Natural killer cell (primary cell): ENCODE results near the gene PLPPR3. TPM values are rescaled to one million over a fixed set of nuclear protein-coding genes. Genes with fewer than 3 reads are reported as not detected.

Experiments used
- ATAC-seq, 3 donors: fragments of 150-1000 bp in 2 of 3; fragments of 200-7000 bp in 1 of 3; cut with Tn5 transposase; 1 replicate in 1 of 3; 2 replicates in 2 of 3; pipeline ENCODE4 v1.10.0; 2021; ENCODE audit warnings: mild to moderate bottlenecking in 2 of 3, moderate library complexity in 2 of 3
- DNase-seq, 2 donors: peaks; one replicate each; pipeline versions ENCODE4 v3.0.0 to v3.0.0-alpha.2; 2013 to 2021; ENCODE audit warnings: mixed read lengths in 1 of 2
- H3K27ac ChIP-seq: one replicate; pipeline ENCODE4 v1.5.1; 2013; ENCODE audit warnings: mild to moderate bottlenecking, low read length
- H3K27me3 ChIP-seq: one replicate; pipeline ENCODE4 v1.6.1; 2013; ENCODE audit warnings: low read length; ENCODE audit not compliant: control insufficient read depth, insufficient read depth
- H3K36me3 ChIP-seq: one replicate; pipeline ENCODE4 v1.6.1; 2013; ENCODE audit warnings: low read length; ENCODE audit not compliant: control insufficient read depth, insufficient read depth
- H3K4me1 ChIP-seq: one replicate; pipeline ENCODE4 v1.6.1; 2013; ENCODE audit warnings: low read length; ENCODE audit not compliant: control insufficient read depth, insufficient read depth
- H3K4me3 ChIP-seq: one replicate; pipeline ENCODE4 v1.5.1; 2013; ENCODE audit warnings: low read length
- H3K9me3 ChIP-seq: one replicate; pipeline ENCODE4 v1.6.1; 2013; ENCODE audit warnings: low read length; ENCODE audit not compliant: control insufficient read depth, insufficient read depth
- H3K27ac Mint-ChIP-seq, 2 donors: one replicate each; pipeline ENCODE4 v1.8.0; 2022; ENCODE audit warnings: mild to moderate bottlenecking in 2 of 2, mixed read lengths in 2 of 2, moderate library complexity in 1 of 2
- H3K27me3 Mint-ChIP-seq, 2 donors: one replicate each; pipeline ENCODE4 v1.8.0; 2022; ENCODE audit warnings: low read depth in 2 of 2, mixed read lengths in 2 of 2
- H3K36me3 Mint-ChIP-seq: one replicate; pipeline ENCODE4 v1.8.0; 2022; ENCODE audit warnings: mixed read lengths
- H3K4me1 Mint-ChIP-seq, 2 donors: one replicate each; pipeline ENCODE4 v1.8.0; 2022; ENCODE audit warnings: mixed read lengths in 2 of 2
- H3K4me3 Mint-ChIP-seq: one replicate; pipeline ENCODE4 v1.8.0; 2022; ENCODE audit warnings: mild to moderate bottlenecking, moderate library complexity, mixed read lengths
- H3K9me3 Mint-ChIP-seq, 2 donors: one replicate each; pipeline ENCODE4 v1.8.0; 2022; ENCODE audit warnings: mixed read lengths in 2 of 2
- WGBS: methylation state at CpG from one replicate; pipeline ENCODE4 v1.1.7; 2013; ENCODE audit warnings: missing lambda C conversion rate; ENCODE audit not compliant: insufficient coverage; 5-methylcytosine and 5-hydroxymethylcytosine counted together
- intact Hi-C: fragments of 100-400 bp; cut with micrococcal nuclease; formaldehyde crosslinking; loops from one replicate; pipeline ENCODE4 v1.14.2; 2022
- total RNA-seq, 4 donors: library from RNA; stranded (reverse); fragments of 120-200 nt in 1 of 4; gene quantifications; one replicate each; pipeline versions ENCODE4 v1.2.3 to v1.2.4, GENCODE V29; 2013 to 2022
- TF ChIP-seq, protein P1 (sequence below): fragments of 200-600 bp; IDR thresholded peaks from one replicate; pipeline ENCODE4 v1.8.0; 2022; ENCODE audit warnings: antibody characterized with exemption

Gene PLPPR3
- total RNA-seq, 3 donors from 2014 or later (not counting 1 experiment from before 2014, with no cell fraction given): not detected

DNA sequence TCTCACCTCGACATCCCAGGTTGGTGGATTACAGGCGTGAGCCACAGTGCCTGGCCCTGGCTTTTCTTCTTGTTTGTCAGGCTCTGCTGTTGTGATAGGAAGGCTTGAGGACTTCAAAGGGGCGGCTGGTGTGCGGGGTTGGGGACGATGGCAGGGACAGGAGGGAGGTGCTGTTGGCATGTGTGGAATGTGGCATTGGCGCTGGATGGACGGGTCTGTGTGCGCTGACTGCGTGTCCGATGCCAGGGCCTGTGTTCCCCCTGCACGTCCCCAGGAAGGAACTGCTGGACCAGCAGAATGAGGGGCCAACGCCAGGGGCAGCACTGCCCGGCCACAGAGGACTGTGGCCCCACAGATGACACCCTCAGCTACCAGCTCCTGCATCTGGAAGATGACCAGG, 37.2 kb downstream of the PLPPR3 start:
- H3K36me3 Mint-ChIP-seq: no peaks in the 10 kb centered on the region
- TF ChIP-seq, protein P1, sequence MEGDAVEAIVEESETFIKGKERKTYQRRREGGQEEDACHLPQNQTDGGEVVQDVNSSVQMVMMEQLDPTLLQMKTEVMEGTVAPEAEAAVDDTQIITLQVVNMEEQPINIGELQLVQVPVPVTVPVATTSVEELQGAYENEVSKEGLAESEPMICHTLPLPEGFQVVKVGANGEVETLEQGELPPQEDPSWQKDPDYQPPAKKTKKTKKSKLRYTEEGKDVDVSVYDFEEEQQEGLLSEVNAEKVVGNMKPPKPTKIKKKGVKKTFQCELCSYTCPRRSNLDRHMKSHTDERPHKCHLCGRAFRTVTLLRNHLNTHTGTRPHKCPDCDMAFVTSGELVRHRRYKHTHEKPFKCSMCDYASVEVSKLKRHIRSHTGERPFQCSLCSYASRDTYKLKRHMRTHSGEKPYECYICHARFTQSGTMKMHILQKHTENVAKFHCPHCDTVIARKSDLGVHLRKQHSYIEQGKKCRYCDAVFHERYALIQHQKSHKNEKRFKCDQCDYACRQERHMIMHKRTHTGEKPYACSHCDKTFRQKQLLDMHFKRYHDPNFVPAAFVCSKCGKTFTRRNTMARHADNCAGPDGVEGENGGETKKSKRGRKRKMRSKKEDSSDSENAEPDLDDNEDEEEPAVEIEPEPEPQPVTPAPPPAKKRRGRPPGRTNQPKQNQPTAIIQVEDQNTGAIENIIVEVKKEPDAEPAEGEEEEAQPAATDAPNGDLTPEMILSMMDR: no peak
- no peaks in the 10 kb centered on the region for H3K9me3 Mint-ChIP-seq
- WGBS: 89% methylated on average over 13 of the region's 13 CpGs
- no peaks in the 10 kb centered on the region for H3K27me3 Mint-ChIP-seq
- H3K4me1 ChIP-seq: peaks cover 4% of the 10 kb centered on the region
- H3K27ac Mint-ChIP-seq: no peak overlapping the region
- H3K4me1 Mint-ChIP-seq: peaks cover 0 to 8% of the 10 kb centered on the region in 2 donors
- no peaks in the 10 kb centered on the region for H3K36me3 ChIP-seq
- DNase-seq (no peak), ATAC-seq (no peak)
- H3K27me3 ChIP-seq: no peaks in the 10 kb centered on the region
- no peak overlapping the region for H3K4me3 Mint-ChIP-seq
- H3K4me3 ChIP-seq: no peak overlapping the region
- no peak overlapping the region for H3K27ac ChIP-seq
- intact Hi-C loops: no loop called here
- H3K9me3 ChIP-seq: no peaks in the 10 kb centered on the region

DNA sequence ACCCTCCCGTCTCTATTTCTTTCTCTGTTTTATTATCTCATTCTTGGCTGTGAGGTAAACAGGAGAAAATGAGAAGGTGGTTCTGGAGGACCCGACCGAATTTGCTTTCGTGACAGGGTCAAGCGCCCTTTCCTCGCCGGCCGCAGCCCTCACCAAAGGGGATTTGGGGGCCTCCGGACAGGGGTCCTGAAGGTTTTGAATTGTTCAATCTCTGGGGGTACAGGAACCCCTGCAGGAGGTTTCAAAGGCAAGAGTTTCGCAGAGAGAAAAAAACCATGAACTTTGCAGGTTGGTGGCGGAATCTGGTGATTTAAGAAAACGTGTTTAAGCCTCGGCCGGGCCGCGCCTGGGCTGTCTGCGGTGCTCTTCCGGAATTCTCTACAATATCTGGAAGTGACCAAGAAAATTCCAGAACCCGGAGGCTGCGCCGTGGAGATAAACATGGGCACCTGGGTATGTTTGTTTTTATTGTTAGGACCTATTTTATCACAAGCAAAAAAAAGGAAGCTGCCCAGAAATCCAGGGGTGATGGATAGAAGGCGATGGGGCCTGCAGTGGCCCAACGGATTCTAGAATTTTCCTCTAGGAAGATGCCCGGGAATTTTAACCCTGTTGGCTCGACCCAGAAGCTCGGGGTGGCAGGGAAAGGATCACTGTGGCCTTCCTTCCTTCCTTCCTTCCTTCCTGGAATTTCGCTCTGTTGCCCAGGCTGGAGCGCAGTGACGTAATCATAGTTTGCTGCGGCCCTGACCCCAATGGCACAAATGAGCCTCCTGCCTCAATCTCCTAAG, 38.7 kb downstream of the PLPPR3 start:
- Histone ChIP-seq H3K36me3 (no peaks in the 10 kb centered on the region), H3K4me1 (no peaks in the 10 kb centered on the region), H3K9me3 (no peaks in the 10 kb centered on the region), H3K4me3 (no peak overlapping the region), H3K27me3 (no peaks in the 10 kb centered on the region), H3K27ac (no peak overlapping the region)
- Mint-ChIP-seq H3K9me3 (no peaks in the 10 kb centered on the region), H3K4me3 (no peak overlapping the region), H3K4me1 (no peaks in the 10 kb centered on the region), H3K36me3 (no peaks in the 10 kb centered on the region), H3K27ac (no peak overlapping the region), H3K27me3 (no peaks in the 10 kb centered on the region)
- DNase-seq: no peak
- WGBS: 74% methylated on average over 29 of the region's 30 CpGs
- intact Hi-C loops: no loop called here
- TF ChIP-seq, protein P1: no peak
- no peak for ATAC-seq

DNA sequence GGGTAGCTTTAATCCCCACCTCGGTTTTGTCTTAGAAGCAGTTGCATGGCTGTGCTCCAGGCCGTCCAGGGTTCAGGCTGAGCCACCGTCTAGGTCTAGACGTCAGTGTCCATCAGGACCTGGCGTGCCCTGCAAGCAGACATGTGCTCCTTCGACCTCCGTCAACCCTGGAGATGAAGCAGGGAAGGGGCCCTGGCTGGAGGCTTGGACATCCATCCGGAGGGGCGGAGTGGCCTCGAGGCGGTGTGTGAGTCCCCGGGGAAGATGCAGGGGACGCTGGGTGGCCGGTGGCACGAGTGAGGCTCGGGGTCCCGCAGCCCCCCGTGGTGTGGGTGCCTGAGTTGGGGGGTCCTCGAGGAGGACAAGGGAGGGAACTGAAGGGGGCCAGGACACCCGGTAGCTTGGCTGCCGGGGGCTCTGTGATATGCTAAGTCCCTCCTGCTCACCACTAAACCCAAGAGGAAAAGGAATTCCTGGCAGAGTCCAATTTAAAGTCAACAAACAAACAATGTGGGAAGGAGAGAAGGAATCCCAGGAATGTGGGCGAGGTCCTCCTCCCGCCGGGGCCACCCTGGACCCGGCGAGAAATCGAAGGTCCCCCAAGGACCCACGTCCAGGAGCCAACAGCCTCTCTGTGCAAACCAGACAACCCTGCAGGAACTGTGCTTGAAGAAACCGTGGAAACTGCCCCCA, 39.4 kb downstream of the PLPPR3 start:
- Mint-ChIP-seq H3K4me1 (no peaks in the 10 kb centered on the region), H3K4me3 (no peak overlapping the region), H3K27me3 (no peaks in the 10 kb centered on the region), H3K36me3 (no peaks in the 10 kb centered on the region), H3K27ac (no peak overlapping the region), H3K9me3 (no peaks in the 10 kb centered on the region)
- H3K4me1 ChIP-seq: no peaks in the 10 kb centered on the region
- no peaks in the 10 kb centered on the region for H3K27me3 ChIP-seq
- 78% methylated on average over 28 of the region's 29 CpGs for WGBS
- no peak overlapping the region for H3K27ac ChIP-seq
- no peak for ATAC-seq
- intact Hi-C loops: no loop called here
- no peak for DNase-seq
- no peaks in the 10 kb centered on the region for H3K9me3 ChIP-seq
- TF ChIP-seq, protein P1: no peak
- H3K36me3 ChIP-seq: no peaks in the 10 kb centered on the region
- no peak overlapping the region for H3K4me3 ChIP-seq
